ENCODE measurements around the gene ARNT2.

- TF ChIP-seq CTCF (IDR thresholded peaks at IDR 0.05) (no peak), EP300 (IDR thresholded peaks at IDR 0.05; ENCODE audit: borderline replicate concordance in 1 of 2, low read depth in 1 of 2, low read length in 1 of 2) (no peak), CHD2 (IDR thresholded peaks at IDR 0.05; ENCODE audit: low read length, partially characterized antibody) (no peak), FOXJ3 (CRISPR knock-in tag; IDR thresholded peaks at IDR 0.05) (no peak), MEF2A (IDR thresholded peaks at IDR 0.05; ENCODE audit: borderline replicate concordance, low read depth) (no peak), EZH2phosphoT487 (IDR thresholded peaks at IDR 0.05; ENCODE audit: borderline replicate concordance, low read depth) (no peak)
Measured at GRCh38 chr15:80452166-80452565, 48.0 kb downstream of the ARNT2 start.
